Esophagus muscularis mucosa (tissue), 4 donors: ENCODE measurements around the gene KLF14. TPM values are rescaled to one million over a fixed set of nuclear protein-coding genes. Genes with fewer than 3 reads are reported as not detected.

Source experiments
- DNase-seq: peaks from one replicate; pipeline ENCODE4 v3.0.0-alpha.2; 2017; ENCODE audit errors: extremely low spot score
- H3K27ac ChIP-seq, 4 donors: fragments of 200-600 bp; sonication (generic); replicated peaks in 1 of 4; 1 replicate in 3 of 4; 2 replicates in 1 of 4; pipeline ENCODE4 v1.5.1; 2016 to 2019; ENCODE audit warnings: mild to moderate bottlenecking in 1 of 4
- H3K27me3 ChIP-seq, 4 donors: fragments of 200-600 bp; sonication (generic); one replicate each; pipeline versions ENCODE4 v1.5.1 to v1.6.0; 2016 to 2019
- H3K36me3 ChIP-seq, 4 donors: fragments of 200-600 bp; sonication (generic); one replicate each; pipeline ENCODE4 v1.5.1; 2016 to 2019
- H3K4me1 ChIP-seq, 4 donors: fragments of 200-600 bp; sonication (generic); one replicate each; pipeline ENCODE4 v1.5.1; 2016 to 2019
- H3K4me3 ChIP-seq, 4 donors: fragments of 200-600 bp; sonication (generic); 1 replicate in 2 of 4; 2 replicates in 2 of 4; pipeline ENCODE4 v1.5.1; 2016 to 2019; ENCODE audit warnings: mild to moderate bottlenecking in 4 of 4, moderate library complexity in 1 of 4
- H3K9me3 ChIP-seq, 4 donors: fragments of 200-600 bp; sonication (generic); 1 replicate in 3 of 4; 2 replicates in 1 of 4; pipeline ENCODE4 v1.5.1; 2016 to 2019
- CTCF ChIP-seq, 3 experiments: fragments of 200-600 bp in 2 of 3; fragments of 450-650 bp in 1 of 3; sonication (generic) in 2 of 3; IDR thresholded peaks; one replicate each; pipeline ENCODE4 v1.5.1; 2017 to 2019; ENCODE audit warnings: antibody characterized with exemption in 3 of 3, mild to moderate bottlenecking in 2 of 3, moderate library complexity in 1 of 3
- EP300 ChIP-seq: sonication (generic); formaldehyde crosslinking; IDR thresholded peaks from one replicate; pipeline ENCODE4 v1.6.1; 2017; ENCODE audit warnings: antibody characterized with exemption
- POLR2A ChIP-seq: fragments of 450-650 bp; IDR thresholded peaks from one replicate; pipeline ENCODE4 v1.6.1; 2017; ENCODE audit warnings: antibody characterized with exemption, moderate library complexity, mild to moderate bottlenecking, low read depth
- POLR2AphosphoS5 ChIP-seq, 2 donors: sonication (generic); formaldehyde crosslinking; IDR thresholded peaks; one replicate each; pipeline ENCODE4 v1.6.1; 2017; ENCODE audit warnings: antibody characterized with exemption in 2 of 2
- WGBS: methylation state at CpG from one replicate; pipeline ENCODE4 v1.1.5; 2018; 5-methylcytosine and 5-hydroxymethylcytosine counted together
- intact Hi-C: fragments of 100-400 bp; cut with DNase I; formaldehyde crosslinking; loops from one replicate; pipeline ENCODE4 v1.15.1; 2023
- total RNA-seq, 4 donors: library from RNA; depleted of rRNA; stranded (reverse); fragments of >200 nt; gene quantifications; one replicate each; pipeline versions ENCODE4 v1.1.0 to v1.2.1, GENCODE V29; 2016

The KLF14 gene
- total RNA-seq, 4 donors from 2014 or later = 0.26 TPM; not detected in 3

GRCh38 chr7:130708766-130709165 is 25.2 kb downstream of the KLF14 start:
- Histone ChIP-seq H3K4me1 (no peaks in the 10 kb centered on the region), H3K4me3 (no peak overlapping the region), H3K27me3 (peaks cover 0 to 22% (median 0%) of the 10 kb centered on the region in 4 donors), H3K9me3 (no peaks in the 10 kb centered on the region), H3K27ac (no peak overlapping the region), H3K36me3 (no peaks in the 10 kb centered on the region)
- intact Hi-C loops = no loop called here
- DNase-seq = no peak
- WGBS = 85% methylated on average over 4 of the region's 4 CpGs
- TF ChIP-seq POLR2A (no peak), CTCF (IDR thresholded peaks at IDR 0.05) (no peak), POLR2AphosphoS5 (IDR thresholded peaks at IDR 0.05) (no peak), EP300 (no peak)

- 97% methylated on average over 4 of the region's 4 CpGs for WGBS
- no peak overlapping the region for H3K4me3 ChIP-seq
- intact Hi-C loops = no loop called here
- H3K27me3 ChIP-seq = peaks cover 0 to 22% (median 0%) of the 10 kb centered on the region in 4 donors
- H3K27ac ChIP-seq = no peak overlapping the region
- TF ChIP-seq POLR2AphosphoS5 (IDR thresholded peaks at IDR 0.05) = no peak
- no peak for TF ChIP-seq POLR2A
- no peak for TF ChIP-seq CTCF (IDR thresholded peaks at IDR 0.05)
- TF ChIP-seq EP300 = no peak
- no peaks in the 10 kb centered on the region for H3K4me1 ChIP-seq
- no peak for DNase-seq
- H3K9me3 ChIP-seq = no peaks in the 10 kb centered on the region
- H3K36me3 ChIP-seq = no peaks in the 10 kb centered on the region
These were observed 26.0 kb downstream of the KLF14 start for GRCh38 chr7:130708001-130708400.

DNA sequence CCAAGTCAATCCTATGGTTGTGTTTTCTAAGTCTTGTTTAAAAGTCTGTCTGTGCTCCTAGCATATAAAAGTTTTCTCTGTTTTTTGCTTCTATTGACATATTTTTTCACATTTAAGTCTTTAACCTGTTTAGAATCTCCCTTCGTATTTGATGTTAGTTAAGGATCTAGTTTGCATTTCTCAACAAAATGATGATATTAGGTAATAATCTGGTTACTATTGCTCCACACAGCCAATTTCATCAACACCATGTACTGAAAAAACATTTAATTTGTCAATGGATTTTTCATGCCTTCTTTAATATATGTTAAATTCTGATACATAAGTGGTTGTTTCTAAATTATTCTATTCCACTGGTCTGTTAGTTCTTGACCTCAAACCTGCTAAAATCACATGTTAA is 30.2 kb downstream of the KLF14 start:
- Histone ChIP-seq H3K36me3 (no peaks in the 10 kb centered on the region), H3K4me3 (no peak overlapping the region), H3K27ac (no peak overlapping the region), H3K4me1 (no peaks in the 10 kb centered on the region), H3K9me3 (no peaks in the 10 kb centered on the region), H3K27me3 (peaks cover 0 to 13% (median 0%) of the 10 kb centered on the region in 4 donors)
- 74% methylated on average over 1 of the region's 1 CpG for WGBS
- no peak for TF ChIP-seq POLR2AphosphoS5 (IDR thresholded peaks at IDR 0.05)
- no peak for TF ChIP-seq CTCF (IDR thresholded peaks at IDR 0.05)
- no peak for TF ChIP-seq EP300
- no peak for TF ChIP-seq POLR2A
- intact Hi-C loops = no loop called here
- DNase-seq = no peak

- Histone ChIP-seq H3K27me3 (peaks cover 0 to 7% (median 0%) of the 10 kb centered on the region in 4 donors), H3K4me1 (no peaks in the 10 kb centered on the region), H3K4me3 (no peak overlapping the region), H3K9me3 (no peaks in the 10 kb centered on the region), H3K27ac (no peak overlapping the region), H3K36me3 (no peaks in the 10 kb centered on the region)
- intact Hi-C loops = no loop called here
- TF ChIP-seq POLR2AphosphoS5 (IDR thresholded peaks at IDR 0.05) (no peak), CTCF (IDR thresholded peaks at IDR 0.05) (no peak), POLR2A (no peak), EP300 (no peak)
- WGBS = 92% methylated on average over 2 of the region's 2 CpGs
- no peak for DNase-seq
These were observed 32.4 kb downstream of the KLF14 start for GRCh38 chr7:130701650-130702049.

DNA sequence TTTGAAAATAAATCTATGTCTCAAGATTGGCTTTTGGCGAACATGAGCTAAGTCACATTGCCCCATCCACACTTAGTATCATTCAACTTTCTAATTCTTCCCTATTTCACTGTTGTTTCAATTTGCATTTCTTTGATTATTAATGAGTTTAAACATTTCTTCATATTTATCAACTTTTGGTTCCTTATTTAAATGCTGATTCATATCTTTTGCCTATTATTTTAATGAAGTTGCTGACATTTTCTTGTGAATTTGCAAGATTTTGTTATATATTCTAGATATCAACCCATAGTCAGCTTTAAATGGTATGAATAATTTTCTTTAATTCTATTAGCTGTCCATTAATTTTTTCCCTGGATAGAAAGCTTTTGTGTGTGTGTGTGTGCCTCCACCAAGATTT is 33.2 kb downstream of the KLF14 start:
- Histone ChIP-seq H3K4me1 (no peaks in the 10 kb centered on the region), H3K4me3 (no peak overlapping the region), H3K36me3 (no peaks in the 10 kb centered on the region), H3K27ac (no peak overlapping the region), H3K27me3 (peaks cover 0 to 3% (median 0%) of the 10 kb centered on the region in 4 donors), H3K9me3 (no peaks in the 10 kb centered on the region)
- WGBS = 94% methylated on average over 1 of the region's 1 CpG
- intact Hi-C loops = no loop called here
- TF ChIP-seq CTCF (IDR thresholded peaks at IDR 0.05) (no peak), POLR2AphosphoS5 (IDR thresholded peaks at IDR 0.05) (no peak), POLR2A (no peak), EP300 (no peak)
- no peak for DNase-seq
